Subcutaneous adipose tissue (tissue), 4 donors: ENCODE results near the gene PLA2R1. TPM values are rescaled to one million over a fixed set of nuclear protein-coding genes. Genes with fewer than 3 reads are reported as not detected.

Experiments used
- CTCF ChIP-seq: fragments of 450-650 bp; IDR thresholded peaks from one replicate; pipeline ENCODE4 v1.5.1; 2016; ENCODE audit warnings: low read depth, mild to moderate bottlenecking, control low read depth, antibody characterized with exemption, moderate library complexity
- total RNA-seq, 4 donors: library from RNA; depleted of rRNA; stranded (reverse); fragments of >200 nt; gene quantifications; one replicate each; pipeline ENCODE4 v1.1.0, GENCODE V29; 2016

PLA2R1 gene
- total RNA-seq, 4 donors from 2014 or later = 13.2 to 24.4 (median 19.1) TPM

- TF ChIP-seq CTCF = no peak
These were observed 136.4 kb downstream of the PLA2R1 start for GRCh38 chr2:159925975-159926374.

DNA sequence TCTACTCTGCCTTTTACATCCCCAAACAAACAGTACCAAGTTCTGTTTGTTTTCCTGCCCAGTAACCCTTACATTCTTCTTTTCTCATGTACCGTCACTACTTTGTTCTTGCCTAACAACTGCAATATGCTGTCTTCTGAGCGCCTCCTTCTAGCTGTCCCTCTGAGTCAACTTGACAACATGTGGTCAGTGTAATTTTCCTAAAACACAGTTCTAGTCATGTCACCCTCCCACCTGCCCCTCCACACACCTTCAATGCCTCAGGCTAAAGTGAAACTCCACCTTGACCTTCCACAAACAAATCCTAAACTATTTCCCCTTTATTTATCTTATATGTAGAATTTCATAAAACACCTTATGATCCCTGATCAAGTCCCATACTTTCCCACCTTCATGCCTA, 139.9 kb downstream of the PLA2R1 start:
- TF ChIP-seq CTCF = no peak

GRCh38 chr2:159921752-159922404, 140.5 kb downstream of the PLA2R1 start:
- no peak for TF ChIP-seq CTCF

DNA sequence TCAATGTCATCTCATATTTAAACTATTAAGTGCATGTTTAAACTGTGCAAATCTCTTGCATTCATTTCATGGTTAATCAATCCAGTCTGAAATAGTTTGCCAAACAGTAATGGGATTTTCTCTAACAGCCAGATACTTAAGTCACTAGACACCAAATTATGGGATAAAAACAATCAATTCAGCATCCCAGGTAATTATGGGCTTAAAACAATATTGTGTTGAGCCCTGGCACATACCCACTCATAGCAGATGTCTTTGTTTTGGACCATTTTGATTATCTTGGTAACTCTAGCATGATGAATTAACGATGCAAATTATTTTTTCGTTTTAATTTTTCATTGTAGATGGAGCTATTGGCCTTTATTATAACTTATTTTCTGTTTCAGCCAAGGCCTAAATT, 145.9 kb downstream of the PLA2R1 start:
- no peak for TF ChIP-seq CTCF

DNA sequence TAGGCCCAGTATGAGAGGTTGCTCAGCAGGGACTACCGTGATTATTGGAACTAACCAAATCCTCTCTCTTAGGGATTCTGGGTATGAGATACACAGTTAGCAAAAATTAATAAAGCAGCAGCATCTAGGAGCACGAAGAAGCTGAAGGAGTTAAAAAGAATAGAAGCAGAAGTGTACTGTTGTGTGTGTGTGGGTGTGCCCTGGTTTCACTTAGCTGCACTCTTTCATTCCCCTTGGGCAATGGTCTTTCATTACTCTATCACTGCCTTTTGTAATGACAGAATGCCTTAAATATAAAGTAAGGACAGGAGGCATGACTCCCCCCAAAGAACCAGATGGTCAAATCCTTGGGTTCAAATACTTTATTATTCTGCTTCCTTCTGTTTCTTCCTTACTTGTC, 148.5 kb downstream of the PLA2R1 start:
- TF ChIP-seq CTCF = no peak

- no peak for TF ChIP-seq CTCF
These were observed 149.8 kb downstream of the PLA2R1 start for GRCh38 chr2:159912580-159912979.

- no peak for TF ChIP-seq CTCF
These were observed 151.5 kb downstream of the PLA2R1 start for GRCh38 chr2:159910951-159911350.
